Measurements from ENCODE around the gene BMP8A.

BMP8A gene

GRCh38 chr1:39529901-39530535, 38.6 kb downstream of the BMP8A start:
- DNase-seq: no peak

DNA sequence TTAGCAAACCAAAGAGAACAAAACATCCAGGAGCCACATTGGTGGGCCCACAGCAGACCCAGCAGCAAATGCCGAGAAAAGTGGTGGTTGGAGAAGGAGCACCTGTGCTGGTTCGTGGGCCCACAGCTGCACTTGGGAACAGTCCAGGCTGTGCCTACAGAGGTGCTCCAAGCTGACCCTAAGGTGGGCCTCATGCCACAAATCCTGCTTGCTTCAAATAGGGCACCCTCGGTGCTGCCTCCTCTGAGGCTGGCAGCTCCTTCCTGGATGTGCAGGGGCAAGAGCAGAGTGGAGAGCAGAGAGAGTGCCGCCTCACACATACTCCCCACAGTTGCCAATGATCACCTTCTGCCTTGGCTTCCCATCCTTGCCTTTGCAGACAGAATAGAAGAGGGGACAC, 40.1 kb downstream of the BMP8A start:
- no peak for DNase-seq

DNA sequence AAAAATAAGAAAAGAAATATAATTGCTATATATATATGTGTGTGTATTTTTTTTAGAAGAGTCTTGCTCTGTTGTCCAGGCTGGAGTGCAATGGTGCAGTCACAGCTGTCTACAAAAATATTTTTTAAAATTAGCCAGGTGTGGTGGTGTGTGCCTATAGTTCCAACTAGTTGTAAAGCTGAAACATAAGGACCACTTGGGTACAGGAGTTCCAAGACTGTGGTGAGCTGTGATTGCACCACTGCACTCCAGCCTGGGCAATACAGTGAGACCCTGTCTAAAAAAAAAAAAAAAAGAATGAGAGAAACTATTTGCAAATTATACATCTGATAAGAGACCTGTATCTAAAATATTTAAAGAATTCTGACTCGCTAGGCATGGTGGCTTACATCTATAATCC, 42.0 kb downstream of the BMP8A start:
- DNase-seq: no peak

DNA sequence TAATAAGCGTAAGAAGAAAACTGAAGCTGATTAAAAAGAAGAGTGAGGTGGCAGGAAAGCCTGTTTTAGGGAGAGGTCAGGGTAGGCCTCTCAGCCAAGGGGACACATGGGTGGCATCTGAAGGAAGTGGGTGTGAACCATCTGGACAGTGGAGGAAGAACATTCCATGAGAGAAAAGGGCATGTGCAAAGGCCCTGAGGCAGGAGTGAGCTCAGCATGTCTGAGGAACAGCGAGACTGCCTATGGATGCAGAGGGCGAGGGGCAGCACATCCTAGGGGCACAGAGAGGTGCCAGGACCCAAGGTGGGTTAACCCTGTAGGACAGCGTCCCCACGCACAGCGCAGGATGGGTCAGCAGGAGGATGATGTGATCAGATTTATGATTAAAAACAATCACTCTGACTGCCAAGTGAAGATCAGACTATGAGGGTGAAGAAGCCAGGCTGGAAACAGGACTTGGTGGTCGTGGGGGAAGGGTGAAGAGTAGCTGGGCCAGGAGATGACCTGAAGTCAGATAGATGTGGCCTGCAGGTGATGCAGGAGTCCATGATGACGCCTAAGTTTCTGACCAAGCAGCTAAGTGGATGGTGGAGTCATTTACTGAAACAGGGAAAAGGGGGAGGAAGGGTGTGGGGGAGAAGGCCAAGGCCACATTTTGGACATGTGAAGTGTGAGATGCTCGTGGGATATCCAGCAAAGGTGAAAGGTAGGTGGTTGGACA, 47.3 kb downstream of the BMP8A start:
- no peak for DNase-seq

GRCh38 chr1:39539252-39539790, 47.9 kb downstream of the BMP8A start:
- peak; percentile 41 for DNase-seq

DNA sequence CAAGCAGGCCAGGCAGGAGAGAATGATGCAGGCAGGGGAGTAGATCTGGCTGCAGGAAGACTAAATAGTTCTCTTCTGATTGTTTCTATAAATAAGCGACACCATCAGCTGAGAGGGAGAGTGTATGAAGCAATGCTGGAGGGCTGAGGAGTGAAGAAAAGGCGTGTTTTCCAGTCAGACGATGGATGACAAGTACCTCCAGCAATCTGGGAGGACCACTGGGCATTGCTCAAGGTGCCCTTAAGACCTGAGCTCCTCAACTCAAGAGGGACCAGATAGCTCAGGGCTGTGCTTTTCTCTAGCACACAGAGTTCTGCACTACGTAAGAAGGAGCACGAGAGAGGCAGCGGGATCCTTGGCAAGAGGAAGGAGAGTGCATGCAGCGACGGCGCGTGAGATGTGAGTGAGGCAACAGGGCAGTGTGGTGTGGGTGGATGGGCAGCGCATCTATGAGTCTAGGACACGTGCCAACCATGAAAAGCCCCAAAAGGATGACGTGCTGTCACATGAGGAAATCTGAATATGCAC, 49.1 kb downstream of the BMP8A start:
- no peak for DNase-seq

DNA sequence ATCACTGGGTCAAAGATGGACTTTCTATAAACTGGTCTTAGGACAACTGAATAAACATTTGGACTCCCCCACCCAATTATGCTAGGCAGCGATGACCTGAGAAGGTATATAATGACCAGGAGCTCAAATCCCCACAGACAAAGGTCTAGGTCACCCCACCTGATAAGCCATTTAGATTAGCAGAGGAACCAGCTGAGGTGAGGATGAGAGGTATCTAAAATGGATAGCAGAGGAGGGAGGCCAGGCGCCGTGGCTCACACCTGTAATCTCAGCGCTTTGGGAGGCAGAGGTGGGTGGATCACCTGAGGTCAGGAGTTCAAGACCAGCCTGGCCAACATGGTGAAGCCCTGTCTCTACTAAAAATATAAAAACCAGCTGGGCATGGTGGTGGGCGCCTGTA, 51.5 kb downstream of the BMP8A start:
- no peak for DNase-seq

DNA sequence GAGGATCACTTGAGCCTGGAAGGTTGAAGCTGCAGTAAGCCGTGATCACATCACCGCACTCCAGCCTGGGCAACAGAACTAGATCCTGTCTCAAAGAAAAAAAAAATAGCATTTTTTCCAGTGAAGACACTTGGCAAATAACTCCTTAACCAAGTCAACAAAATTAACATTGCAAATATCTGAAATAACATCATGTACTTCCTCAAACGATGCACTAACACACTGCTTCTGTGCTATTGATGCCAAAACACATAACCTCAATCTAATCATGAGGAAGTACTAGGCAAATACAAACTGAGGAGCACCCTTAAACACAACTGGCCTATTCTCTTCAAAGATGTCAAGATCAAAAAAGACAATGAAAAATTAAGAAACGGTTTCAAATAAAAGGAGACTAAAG, 52.9 kb downstream of the BMP8A start:
- DNase-seq: no peak

DNA sequence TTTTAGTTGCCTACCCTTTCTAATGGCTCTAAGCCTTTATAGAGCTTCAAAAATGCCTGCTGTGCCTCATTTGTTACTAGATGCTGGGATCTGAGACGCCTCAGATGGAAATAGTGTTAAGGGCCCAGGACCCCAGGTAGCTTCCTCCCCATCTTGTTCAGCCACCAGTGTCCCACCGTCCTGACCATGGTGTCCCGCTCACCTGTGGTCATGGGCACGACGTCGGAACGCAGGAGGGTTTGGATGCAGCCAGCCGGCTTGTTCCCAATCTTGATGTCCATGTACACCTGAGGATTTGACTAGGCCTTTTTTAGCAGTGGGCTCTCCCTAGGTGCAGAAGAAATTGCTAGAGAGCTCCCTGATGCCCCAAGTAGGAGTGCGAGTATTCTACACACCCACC, 54.1 kb downstream of the BMP8A start:
- no peak for DNase-seq

GRCh38 chr1:39554277-39554676, 62.8 kb downstream of the BMP8A start:
- DNase-seq: no peak

DNA sequence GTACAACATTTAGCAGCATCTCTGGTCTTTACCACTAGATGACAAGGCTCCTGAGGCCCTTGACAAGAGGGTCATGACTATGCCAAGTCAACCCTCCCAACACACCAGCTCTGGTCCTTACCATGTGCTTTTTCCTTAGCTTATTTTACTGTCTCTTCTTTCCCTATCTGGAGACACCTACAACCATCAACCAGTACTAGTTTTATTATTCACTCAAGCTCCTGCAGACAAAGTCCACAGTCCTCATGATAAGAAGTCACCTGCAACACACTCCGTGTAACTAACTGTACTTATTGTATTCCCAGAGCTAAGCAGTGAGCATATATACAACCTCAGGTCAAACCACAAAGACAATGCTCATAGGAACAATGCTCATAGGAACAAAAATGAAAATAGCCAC, 69.8 kb downstream of the BMP8A start:
- no peak for DNase-seq

- DNase-seq: no peak
These were observed 71.5 kb downstream of the BMP8A start for GRCh38 chr1:39562886-39563285.

GRCh38 chr1:39563669-39564068, 72.2 kb downstream of the BMP8A start:
- DNase-seq: no peak

DNA sequence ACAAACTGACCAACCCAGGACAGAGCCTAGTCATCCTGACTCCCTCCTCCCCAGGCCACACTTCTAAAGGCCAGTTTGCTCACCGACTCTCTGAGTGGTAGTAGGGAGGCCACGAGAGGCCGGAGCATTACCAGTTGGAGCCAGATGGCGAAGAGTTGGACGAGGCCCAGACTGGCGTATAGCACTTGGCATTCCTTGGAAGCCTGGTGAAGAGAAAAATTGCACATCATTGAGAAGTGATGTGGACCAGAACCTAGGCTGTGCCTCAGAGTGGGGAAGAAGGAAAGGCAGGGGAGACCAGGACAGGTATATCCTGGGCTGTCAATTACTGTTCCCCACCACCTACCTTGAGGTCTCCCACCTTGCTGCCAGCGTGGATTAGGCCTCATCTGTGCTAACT, 72.9 kb downstream of the BMP8A start:
- no peak for DNase-seq

- no peak for DNase-seq
These were observed 73.5 kb downstream of the BMP8A start for GRCh38 chr1:39564941-39565340.

- no peak for DNase-seq
These were observed 75.2 kb downstream of the BMP8A start for GRCh38 chr1:39566441-39567137.

- DNase-seq: no peak
These were observed 75.9 kb downstream of the BMP8A start for GRCh38 chr1:39567302-39567701.

GRCh38 chr1:39568208-39568607, 76.8 kb downstream of the BMP8A start:
- DNase-seq: no peak

GRCh38 chr1:39569034-39569433, 77.6 kb downstream of the BMP8A start:
- no peak for DNase-seq

GRCh38 chr1:39570477-39571177, 79.2 kb downstream of the BMP8A start:
- DNase-seq: no peak

DNA sequence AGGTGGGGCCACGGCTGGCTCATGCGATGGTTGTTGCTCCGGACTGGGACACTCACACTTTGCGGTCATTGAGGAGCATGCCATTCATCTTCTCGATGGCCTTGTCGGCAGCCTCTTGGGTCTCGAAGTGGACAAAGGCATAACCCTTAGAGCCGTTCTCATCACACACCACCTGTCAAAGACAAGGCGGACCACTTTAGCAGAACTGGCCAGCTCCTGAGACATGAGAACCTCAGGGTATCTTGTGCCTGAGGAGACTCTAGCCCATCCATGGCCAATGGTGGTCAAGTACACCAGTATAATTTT, 79.7 kb downstream of the BMP8A start:
- DNase-seq: no peak

DNA sequence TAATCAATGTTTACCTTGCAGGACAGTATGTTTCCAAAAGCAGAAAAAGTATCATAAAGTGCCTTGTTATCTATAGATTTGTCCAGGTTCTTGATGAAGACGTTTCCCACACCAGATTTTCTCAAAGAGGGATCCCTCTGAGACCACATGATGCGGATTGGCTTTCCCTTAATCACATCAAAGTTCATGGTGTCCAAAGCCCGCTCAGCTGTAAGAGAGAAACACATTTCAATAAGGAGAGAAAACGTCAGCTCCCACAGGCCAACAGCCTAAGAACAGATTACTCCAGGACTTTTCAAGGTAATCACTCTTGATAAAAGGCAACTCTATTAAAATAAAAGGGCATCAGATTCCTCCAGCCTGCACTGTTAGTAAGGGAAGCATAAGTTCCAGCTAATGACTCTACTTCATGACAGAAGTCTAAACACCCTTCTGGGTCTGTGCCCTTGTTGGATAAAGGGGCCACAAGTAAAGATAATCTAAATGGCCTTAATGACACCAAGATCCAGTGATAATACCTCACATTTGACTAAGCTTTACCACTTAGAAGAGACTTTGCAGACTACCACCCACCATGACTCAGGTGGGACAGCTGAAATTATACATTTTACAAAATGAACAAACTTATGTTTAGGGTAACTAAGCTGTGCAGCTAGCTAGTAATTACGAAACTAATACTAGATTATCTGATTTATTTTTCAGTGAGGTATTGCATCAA, 81.1 kb downstream of the BMP8A start:
- DNase-seq: no peak

DNA sequence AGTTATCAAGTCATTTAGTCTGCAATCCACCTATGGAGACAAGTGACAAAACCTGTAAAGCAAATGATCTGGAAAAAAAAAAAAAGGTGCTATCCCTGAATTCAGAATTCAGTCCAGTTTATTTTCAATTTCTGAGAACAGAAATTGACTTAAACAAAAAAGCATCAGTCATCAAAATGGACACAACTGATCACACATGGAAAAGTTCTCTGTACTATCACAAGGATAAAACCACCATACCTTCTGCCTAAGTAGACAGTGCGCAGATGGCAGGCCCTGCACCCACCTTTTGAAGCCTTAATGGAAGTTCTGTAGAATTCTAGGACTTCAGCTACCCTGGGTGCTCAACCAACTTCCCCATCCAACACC, 81.6 kb downstream of the BMP8A start:
- no peak for DNase-seq

Data from activated CD8-positive, alpha-beta memory T cell treated with anti-CD3 and anti-CD28 coated beads, Interleukin-2, amount 50 U/mL, for 4 hours (primary cell).